ENCODE results near the gene CGB8. TPM values are rescaled to one million over a fixed set of nuclear protein-coding genes. Genes with fewer than 3 reads are reported as not detected.

The CGB8 gene
- total and polyA plus RNA-seq, 7 donors = not detected

DNA sequence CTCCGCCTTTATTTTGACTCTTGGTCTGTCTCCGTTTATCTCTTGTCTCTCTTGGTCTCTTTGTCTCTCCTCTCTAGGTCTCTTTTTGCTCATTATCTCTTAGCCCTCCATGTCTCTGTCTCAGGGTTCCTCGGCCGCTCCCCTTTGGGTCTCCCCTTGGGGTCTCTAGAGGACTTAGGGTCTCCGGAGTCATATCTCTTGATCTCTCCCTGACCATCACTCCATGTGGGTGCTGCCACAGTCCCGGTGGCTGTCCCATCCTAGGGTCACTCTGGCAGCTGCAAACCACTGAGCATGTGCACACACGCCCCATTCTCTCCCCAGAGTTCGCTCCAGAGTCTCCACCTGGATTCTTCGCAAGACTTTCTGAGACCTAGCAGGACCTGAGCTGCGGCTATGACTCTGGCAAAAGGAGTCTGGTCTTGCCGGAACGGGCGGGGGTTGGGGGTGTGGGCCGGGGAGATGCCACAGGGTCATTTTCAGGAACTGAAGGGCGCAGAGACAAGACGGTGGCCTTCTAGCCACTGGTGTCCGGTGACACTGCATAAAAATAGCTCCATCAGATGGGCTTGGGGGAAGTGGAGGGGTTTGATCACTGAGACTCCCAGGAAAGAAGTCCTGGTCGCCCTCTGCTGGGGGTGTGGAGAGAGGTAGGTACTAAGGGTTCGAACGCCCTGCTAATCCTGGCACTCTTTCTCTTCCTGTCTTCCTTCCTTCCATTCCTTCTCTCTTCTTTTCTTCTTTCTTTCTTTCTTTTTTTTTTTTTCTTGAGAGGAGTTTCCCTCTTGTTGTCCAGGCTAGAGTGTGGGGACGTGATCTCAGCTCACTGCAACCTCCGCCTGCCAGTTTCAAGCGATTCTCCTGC is 24.8 kb upstream of the CGB8 start:
- Histone ChIP-seq H3K36me3 (ENCODE audit: insufficient read depth in 1 of 2, low read depth in 1 of 2) (no peaks in the 10 kb centered on the region), H3K27me3 (ENCODE audit: insufficient read depth in 3 of 3, low read length in 2 of 3) (peaks cover 0 to 4% (median 0%) of the 10 kb centered on the region in 3 donors), H3K4me1 (peaks cover 3% of the 10 kb centered on the region), H3K27ac (peak overlapping the region; percentile 77), H3K4me3 (peak overlapping the region; percentile 47), H3K9me3 (no peaks in the 10 kb centered on the region)
- TF ChIP-seq, protein P1, sequence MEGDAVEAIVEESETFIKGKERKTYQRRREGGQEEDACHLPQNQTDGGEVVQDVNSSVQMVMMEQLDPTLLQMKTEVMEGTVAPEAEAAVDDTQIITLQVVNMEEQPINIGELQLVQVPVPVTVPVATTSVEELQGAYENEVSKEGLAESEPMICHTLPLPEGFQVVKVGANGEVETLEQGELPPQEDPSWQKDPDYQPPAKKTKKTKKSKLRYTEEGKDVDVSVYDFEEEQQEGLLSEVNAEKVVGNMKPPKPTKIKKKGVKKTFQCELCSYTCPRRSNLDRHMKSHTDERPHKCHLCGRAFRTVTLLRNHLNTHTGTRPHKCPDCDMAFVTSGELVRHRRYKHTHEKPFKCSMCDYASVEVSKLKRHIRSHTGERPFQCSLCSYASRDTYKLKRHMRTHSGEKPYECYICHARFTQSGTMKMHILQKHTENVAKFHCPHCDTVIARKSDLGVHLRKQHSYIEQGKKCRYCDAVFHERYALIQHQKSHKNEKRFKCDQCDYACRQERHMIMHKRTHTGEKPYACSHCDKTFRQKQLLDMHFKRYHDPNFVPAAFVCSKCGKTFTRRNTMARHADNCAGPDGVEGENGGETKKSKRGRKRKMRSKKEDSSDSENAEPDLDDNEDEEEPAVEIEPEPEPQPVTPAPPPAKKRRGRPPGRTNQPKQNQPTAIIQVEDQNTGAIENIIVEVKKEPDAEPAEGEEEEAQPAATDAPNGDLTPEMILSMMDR (IDR thresholded peaks at IDR 0.05) = peak; percentile 51
- 26 to 36% (median 28%) methylated on average over 23 of the region's 23 CpGs for WGBS, 3 donors
- peak; percentile 74 to 79 for DNase-seq
- intact Hi-C loops (cut with DNase I) = loop anchor here in 1 of 2 donors (5.0 kb wide), 1 partner anchor 81 kb away; the partner anchor contains the start of genes GYS1 and RUVBL2
- ATAC-seq = peak; percentile 82 to 86 (median 84)

DNA sequence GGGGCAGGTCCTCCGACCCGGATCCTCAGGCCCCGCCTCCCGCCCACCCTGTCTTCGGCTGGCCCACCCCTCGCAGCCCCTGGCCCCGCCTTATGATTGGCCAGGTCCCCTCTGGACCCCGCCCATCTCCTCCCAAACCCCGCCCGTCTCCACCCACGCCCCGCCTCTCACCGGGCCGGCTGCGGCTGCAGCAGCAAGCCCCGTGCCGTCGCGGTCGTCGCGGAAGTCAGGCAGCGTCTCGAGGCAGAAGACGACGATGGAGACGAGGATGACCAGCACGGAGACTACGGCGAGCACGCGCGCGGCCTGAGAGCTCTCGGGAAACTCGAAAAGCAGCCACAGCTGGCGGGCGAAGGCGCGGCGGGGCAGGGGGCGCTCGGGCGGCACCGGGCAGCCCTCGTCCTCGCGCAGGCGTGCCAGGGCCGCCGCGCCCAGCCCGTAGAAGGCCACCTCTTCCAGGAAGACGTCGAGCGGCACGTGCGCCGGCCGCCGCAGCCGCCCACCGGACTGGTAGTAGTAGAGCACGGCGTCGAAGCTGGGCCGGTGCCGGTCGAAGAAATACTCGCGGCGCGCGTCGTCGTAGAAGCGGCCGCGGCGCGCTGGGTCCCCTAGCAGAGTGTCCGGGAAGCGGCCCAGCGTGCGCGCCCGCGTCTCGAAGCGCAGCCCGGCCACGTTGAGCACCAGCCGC is 23.1 kb upstream of the CGB8 start:
- H3K9me3 ChIP-seq = no peaks in the 10 kb centered on the region
- H3K4me1 ChIP-seq = peaks cover 9% of the 10 kb centered on the region
- H3K36me3 ChIP-seq (ENCODE audit: insufficient read depth in 1 of 2, low read depth in 1 of 2) = no peaks in the 10 kb centered on the region
- peak overlapping the region; percentile 47 for H3K4me3 ChIP-seq
- 1 to 3% (median 2%) methylated on average over 53 to 93 of the region's 93 CpGs for WGBS, 3 donors
- intact Hi-C loops (cut with DNase I) = loop anchor here in 1 of 2 donors (5.0 kb wide), 1 partner anchor 80 kb away; the partner anchor contains the start of genes GYS1 and RUVBL2
- peaks cover 0 to 4% (median 0%) of the 10 kb centered on the region in 3 donors for H3K27me3 ChIP-seq (ENCODE audit: insufficient read depth in 3 of 3, low read length in 2 of 3)
- H3K27ac ChIP-seq = peak overlapping the region; percentile 77
- DNase-seq (peak; percentile 37 to 65), ATAC-seq (peak in 3 of 4 donors; percentile 2 to 31 (median 19))
- TF ChIP-seq, protein P1 (IDR thresholded peaks at IDR 0.05) = no peak

DNA sequence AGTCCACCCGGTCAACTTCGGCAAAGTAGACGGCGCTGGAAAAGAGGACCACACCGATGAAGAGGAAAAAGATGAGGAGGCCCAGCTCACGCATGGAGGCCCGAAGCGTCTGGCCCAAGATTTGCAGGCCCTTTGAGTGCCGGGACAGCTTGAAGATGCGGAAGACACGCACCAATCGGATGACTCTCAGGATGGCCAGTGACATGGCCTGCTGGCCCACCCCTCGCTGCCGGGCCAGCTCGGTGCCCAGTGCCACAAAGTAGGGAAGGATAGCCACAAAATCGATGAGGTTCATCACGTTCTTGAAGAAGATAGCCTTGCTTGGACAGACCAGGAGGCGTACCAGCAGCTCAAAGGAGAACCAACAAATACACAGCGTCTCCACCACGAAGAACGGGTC is 21.5 kb upstream of the CGB8 start:
- H3K27ac ChIP-seq = peak overlapping the region; percentile 77
- TF ChIP-seq, protein P1 (IDR thresholded peaks at IDR 0.05) = no peak
- no peaks in the 10 kb centered on the region for H3K36me3 ChIP-seq (ENCODE audit: insufficient read depth in 1 of 2, low read depth in 1 of 2)
- H3K27me3 ChIP-seq (ENCODE audit: insufficient read depth in 3 of 3, low read length in 2 of 3) = peaks cover 0 to 4% (median 0%) of the 10 kb centered on the region in 3 donors
- H3K9me3 ChIP-seq = no peaks in the 10 kb centered on the region
- intact Hi-C loops (cut with DNase I) = loop anchor here in 1 of 2 donors (5.0 kb wide), 1 partner anchor 78 kb away; the partner anchor contains the start of genes GYS1 and RUVBL2
- DNase-seq (no peak), ATAC-seq (no peak)
- peaks cover 17% of the 10 kb centered on the region for H3K4me1 ChIP-seq
- WGBS, 3 donors = 75 to 87% (median 77%) methylated on average over 21 of the region's 21 CpGs
- H3K4me3 ChIP-seq = no peak overlapping the region

DNA sequence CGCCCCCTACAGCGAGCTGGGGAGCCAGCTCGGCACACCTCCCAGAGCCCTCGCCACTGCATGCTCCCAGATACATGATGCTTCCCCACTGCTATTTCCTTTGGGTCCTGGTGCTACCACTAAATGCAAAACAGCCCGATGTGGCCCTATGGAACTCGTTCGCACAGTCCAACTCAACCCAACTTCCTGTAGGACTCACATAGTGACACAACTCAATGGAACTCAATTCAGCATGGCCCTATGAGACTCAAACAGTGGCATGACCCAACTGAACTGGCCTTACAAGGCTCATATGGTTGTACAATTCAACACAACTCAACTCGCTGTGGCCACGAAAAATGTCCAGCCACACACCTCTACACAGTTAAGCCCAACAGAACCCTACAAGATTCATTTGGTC is 20.1 kb upstream of the CGB8 start:
- Histone ChIP-seq H3K27me3 (ENCODE audit: insufficient read depth in 3 of 3, low read length in 2 of 3) (peaks cover 0 to 4% (median 0%) of the 10 kb centered on the region in 3 donors), H3K4me3 (no peak overlapping the region), H3K27ac (peak overlapping the region; percentile 55), H3K4me1 (peaks cover 17% of the 10 kb centered on the region), H3K9me3 (no peaks in the 10 kb centered on the region), H3K36me3 (ENCODE audit: insufficient read depth in 1 of 2, low read depth in 1 of 2) (no peaks in the 10 kb centered on the region)
- ATAC-seq = no peak
- no peak for DNase-seq
- 71 to 86% (median 71%) methylated on average over 9 of the region's 9 CpGs for WGBS, 3 donors
- intact Hi-C loops (cut with DNase I) = loop anchor here in 1 of 2 donors (5.0 kb wide), 1 partner anchor 72 kb away; no protein-coding TSS in a partner anchor
- TF ChIP-seq, protein P1 (IDR thresholded peaks at IDR 0.05) = no peak
